ENCODE data around the gene PPP1R1C.

GRCh38 chr2:182070736-182071135, 85.1 kb downstream of the PPP1R1C start:
- TF ChIP-seq CTCF (IDR thresholded peaks at IDR 0.05) (no peak), POLR2A (IDR thresholded peaks at IDR 0.05) (no peak)

Data from testis (tissue), 2 donors.